ENCODE measurements around the gene PSMB3. TPM values are rescaled to one million over a fixed set of nuclear protein-coding genes. Genes with fewer than 3 reads are reported as not detected.

The PSMB3 gene
- 179 TPM for total RNA-seq

DNA sequence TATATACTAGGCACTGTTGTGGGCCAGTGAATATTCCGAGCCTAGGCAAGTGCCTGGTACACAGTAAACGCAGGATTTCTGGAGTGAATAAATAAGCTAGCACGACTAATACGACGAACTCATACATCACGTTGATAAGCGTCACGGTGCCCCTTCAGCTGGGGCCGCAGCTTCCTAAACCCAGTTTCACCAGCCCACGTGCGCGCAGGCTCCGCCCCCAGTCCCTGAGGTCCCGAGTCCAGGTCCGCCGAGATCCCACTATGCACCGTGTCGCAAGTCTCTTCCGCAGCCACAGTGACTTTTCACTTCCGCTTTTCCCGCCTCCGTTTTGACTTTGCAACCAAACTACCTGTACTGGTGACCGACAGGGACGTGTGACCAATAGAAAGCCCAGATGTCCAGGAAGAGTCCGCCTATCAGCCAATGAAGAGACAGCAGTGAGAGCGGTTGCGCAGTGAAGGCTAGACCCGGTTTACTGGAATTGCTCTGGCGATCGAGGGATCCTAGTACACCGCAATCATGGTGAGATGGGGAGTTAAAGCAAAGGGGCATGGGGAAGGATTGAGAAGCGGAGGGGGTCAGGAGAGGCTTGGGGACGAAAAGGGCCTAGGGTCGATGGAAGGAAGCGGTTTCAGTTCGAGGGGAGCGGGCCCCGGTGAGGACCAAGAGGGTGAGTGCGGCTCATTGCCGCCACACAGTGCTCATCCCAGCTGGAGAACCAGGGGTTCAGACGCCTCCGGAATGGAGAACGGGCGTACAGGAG is at the start of gene PSMB3:
Gene PSMB3, plus strand, starts transcription at position 434 of the 763 bp plus-strand sequence. Its CDS starts 86 bp downstream, at position 520.
- peak; percentile 85 for ATAC-seq

GRCh38 chr17:38702916-38703741 is 49.4 kb upstream of the PSMB3 start:
- no peak for ATAC-seq

- peak; percentile 65 for ATAC-seq
These were observed 48.6 kb upstream of the PSMB3 start for GRCh38 chr17:38703742-38704605.

DNA sequence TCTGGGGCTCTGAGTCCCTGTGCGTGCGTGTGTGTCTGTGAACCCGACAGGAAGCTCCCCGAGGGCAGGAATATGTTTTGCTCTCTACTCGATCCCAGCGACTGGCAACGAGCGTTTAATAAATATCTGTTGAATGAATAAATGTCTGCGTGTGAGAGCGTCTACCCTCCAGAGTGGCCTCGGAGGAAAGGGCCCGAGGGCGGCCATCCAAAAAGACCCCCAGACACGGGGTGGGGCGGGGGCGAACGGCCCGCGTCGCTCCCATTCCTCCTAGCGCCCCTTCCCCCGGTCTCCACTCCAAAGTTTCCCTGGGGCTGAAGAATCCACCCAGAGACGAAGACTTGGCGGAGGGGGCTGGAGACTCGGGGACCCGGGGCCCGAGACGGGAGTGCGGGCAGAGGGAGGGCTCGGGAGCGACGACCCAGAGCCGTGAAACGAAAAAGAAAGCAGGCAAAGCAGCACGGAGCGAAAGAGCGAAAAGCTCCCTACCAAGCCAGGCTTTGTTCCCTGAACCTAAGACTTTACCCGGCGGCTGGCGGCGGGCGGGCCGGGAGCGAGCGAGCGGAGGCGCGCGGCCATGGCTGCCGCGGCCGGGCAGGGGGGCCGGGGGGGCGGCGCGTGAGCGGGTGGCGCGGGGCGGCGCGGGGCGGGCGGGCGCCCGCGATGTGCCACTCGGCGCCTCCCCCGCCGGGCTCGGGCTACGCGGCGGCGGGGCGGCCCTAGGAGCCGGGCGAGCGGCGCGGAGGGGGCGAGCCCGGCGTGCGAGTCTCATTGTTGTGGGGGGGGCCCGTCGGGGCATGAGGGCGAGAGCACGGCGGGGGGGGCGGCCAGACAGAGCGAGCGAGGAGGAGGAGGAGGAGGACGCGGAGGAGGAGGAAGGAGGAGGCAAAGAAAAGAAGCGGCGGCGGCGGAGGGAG is 47.7 kb upstream of the PSMB3 start, which contains the start of gene MLLT6:
Gene MLLT6, plus strand, starts transcription at position 668 of the 917 bp plus-strand sequence. CDS start 360 bp downstream, outside the sequence.
- ATAC-seq = peak; percentile 14

GRCh38 chr17:38705523-38705802 is 47.1 kb upstream of the PSMB3 start:
- ATAC-seq = no peak

DNA sequence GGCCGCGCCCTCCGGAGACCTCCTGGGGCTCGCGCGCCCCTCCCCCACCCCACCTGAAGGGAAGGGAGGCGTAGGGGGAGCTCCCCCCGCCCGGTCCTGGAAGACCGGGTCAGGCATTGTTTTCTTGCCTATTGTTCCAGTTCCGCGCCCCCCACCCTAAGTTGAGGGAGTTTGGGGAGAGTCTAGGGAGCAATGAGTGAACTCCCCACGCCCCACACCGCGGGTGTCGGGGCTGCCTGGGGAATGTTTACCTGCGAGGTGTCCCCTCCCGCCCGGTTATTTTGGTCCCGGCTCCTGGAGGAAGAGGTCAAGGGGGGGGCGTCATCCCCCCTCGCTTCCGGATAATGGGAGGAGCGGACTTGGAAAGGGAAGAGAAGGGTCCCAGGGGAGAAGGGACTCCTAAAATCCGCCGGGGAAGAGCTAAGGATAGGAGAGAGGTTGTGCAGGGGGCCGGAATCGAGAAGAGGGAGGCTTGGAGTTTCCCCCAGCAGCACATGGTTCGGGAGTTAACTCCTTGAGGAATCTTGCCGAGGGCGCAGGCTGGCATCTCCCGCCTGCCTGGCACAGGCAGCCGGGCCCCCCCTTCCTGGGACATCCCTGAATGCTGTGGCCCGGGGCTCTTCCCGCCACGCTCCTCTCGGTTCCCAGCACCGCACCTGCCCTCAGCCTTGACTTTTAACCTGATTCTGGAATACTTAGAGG is 46.6 kb upstream of the PSMB3 start:
- no peak for ATAC-seq

DNA sequence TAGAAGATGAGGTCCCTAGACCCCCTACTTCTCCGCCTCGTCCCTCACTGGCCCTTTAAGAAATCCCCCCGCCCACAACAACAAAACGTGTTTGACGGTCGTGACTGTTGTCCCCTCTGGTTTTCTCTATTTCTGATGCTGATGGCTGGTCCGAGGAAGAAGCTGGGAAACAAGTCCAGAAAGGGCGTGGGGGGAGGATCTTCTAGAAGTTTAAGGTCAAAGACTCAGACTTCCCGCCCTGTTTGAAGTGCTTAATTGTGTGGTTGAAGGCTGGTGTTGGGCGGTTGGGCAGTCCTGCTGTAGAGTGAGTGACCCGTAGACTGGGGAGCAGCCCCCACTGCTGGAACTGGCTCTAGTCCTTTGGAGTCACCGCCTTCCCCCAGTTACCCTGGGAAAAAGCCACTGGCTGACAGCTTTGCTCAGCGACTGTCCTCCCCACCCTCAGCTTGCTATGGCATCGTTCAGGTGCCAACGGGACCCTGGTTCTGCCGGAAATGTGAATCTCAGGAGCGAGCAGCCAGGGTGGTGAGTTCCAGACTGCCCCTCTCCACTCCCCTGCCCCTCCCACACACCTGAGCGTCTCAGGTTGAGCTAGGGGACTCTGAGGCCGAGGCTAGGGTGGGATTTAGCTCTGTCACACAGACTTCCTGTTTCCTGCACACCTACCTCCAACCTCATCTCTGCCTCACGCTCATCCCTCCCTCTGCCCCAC is 45.9 kb upstream of the PSMB3 start:
- no peak for ATAC-seq

DNA sequence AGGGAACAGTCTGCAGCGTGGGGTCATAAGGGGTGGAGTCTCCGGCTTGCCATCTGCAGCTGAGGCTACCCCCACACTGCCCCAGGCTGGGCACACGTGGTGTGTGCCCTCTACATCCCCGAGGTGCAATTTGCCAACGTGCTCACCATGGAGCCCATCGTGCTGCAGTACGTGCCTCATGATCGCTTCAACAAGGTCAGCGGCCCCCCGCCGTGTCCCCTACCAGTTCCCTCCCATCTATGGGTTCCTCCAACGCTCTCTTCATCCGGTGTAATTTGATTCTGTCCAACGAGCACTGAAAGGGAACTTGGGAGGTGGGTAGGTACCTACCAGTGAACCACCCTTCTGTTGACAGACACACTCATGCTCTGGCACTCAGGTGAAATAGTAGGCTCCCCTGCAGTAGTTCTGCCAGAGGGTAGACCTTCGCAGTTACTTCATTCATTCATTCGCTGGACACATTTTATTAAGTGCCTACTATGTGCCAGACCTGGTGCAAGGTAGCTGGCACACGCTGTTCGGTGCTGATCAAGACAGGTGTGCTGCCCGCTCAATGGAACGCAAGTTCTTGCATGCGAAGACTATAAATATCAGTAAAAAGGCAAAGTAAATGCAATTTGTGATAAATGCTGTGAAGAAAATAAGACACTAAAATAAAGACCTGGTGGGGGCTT is 44.7 kb upstream of the PSMB3 start:
- ATAC-seq = no peak

GRCh38 chr17:38709104-38709820 is 43.3 kb upstream of the PSMB3 start:
- ATAC-seq = no peak

- ATAC-seq = no peak
These were observed 42.5 kb upstream of the PSMB3 start for GRCh38 chr17:38709864-38710603.

GRCh38 chr17:38710604-38710962 is 42.0 kb upstream of the PSMB3 start:
- ATAC-seq = no peak

DNA sequence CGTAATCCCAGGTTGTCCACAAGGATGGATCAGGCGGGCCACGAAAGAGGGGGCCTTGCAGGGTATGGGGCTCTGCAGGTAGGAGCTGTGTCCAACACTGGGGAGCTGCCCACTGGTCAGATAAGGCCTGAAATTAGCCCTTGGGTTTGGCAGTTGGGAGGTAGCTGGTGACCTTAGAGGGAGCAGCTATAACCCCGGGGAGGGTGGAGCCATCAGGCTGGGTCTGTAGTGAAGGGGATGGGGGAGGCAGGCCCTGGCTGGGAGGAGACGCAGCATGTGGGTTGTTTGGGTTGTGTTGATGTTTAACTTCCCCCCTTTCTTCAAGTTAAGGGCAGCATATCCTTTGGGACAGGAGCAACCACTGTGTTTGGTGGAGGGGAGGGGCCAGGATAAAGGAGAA is 41.6 kb upstream of the PSMB3 start:
- ATAC-seq = no peak

- no peak for ATAC-seq
These were observed 40.6 kb upstream of the PSMB3 start for GRCh38 chr17:38711792-38712571.

DNA sequence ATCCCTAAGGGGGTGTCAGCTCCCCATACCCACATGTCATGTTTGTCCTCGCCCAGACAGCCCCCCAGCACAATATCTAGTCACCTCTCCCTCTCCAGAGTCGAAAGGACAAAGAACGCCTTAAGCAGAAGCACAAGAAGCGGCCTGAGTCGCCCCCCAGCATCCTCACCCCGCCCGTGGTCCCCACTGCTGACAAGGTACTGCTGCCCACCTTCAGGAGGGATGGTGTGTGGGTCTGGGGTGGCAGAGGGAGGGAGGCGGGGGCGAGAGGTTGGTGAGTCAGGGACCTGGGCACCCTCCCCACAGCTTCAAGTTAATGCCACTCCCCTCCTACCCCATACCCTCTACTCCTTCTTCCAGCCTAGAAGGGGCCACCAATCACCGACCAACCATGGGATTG is 39.9 kb upstream of the PSMB3 start:
- no peak for ATAC-seq

DNA sequence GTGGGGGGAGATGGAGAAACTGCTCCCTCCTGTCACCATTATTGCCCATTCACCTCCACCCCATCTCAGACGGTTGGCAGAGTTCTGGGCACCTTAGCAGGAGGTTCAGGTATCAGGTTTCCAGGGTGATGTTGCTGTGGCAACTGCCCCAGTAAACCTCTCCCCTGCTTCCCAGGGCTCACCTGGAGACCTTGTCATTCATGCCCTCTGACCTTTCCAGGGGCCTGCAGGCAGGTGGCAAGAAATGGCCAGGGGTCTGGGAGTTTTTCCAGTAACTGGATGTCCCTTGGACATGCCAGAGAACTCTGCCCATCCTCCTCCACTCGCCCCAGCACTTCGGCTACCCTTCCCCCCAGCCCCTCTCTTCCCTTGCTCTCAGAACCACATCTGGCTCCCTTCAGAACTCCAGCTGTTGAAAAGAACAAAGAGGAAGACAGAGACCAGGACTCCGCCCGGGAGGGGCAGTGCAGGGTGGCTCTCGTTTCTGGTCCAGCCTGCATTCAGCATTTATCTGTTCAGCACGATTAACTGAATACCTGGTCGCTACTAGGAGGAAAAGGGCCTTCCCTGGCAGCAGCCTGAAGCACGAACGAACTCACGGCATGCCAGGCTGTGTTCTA is 39.0 kb upstream of the PSMB3 start:
- ATAC-seq = no peak

DNA sequence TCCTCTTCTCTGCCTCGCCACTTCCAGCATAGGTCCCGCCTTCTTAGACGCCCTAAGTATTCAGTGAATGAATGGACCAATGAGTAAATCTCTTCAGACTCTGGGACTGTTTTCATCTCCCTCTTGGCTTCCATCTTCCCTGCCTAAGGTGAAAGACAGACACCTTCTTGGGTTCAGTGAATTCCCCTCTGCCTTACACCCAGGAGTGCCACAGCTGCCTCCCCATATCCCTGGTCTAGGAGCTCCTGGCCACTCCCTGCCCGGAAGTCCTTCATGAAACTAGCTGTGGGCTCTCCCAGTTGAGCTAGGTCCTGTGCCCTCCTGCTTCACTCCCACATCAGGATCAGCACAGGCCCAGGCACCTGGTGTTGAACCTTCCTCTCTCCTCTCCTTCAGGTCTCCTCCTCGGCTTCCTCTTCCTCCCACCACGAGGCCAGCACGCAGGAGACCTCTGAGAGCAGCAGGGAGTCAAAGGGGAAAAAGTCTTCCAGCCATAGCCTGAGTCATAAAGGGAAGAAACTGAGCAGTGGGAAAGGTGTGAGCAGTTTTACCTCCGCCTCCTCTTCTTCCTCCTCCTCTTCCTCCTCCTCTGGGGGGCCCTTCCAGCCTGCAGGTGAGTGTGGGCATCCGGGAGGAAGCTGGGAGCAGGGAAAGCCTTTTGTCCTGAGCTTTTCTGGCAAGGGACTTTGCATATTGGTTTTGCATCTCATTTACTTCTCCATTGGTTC is 37.2 kb upstream of the PSMB3 start:
- no peak for ATAC-seq
